ENCODE data around the gene MPP1.

GRCh38 chrX:154751669-154752271 lies 53.5 kb downstream of the MPP1 start:
- TF ChIP-seq CTCF (IDR thresholded peaks at IDR 0.05) (no peak), POLR2AphosphoS5 (IDR thresholded peaks at IDR 0.05; ENCODE audit: low read depth, low read length) (no peak), REST (IDR thresholded peaks at IDR 0.05; ENCODE audit: insufficient read depth in 1 of 2, low read depth in 2 of 2, low read length in 1 of 2) (no peak), TCF7L2 (IDR thresholded peaks at IDR 0.05; ENCODE audit: low read depth, low read length) (no peak)
